Progenitor cell of endocrine pancreas (in vitro differentiated cells): Measurements from ENCODE around the gene GSTO2. TPM values are rescaled to one million over a fixed set of nuclear protein-coding genes. Genes with fewer than 3 reads are reported as not detected.
A peak's percentile ranks its signal among the peaks of the same experiment; 100 is the strongest.

Experiments
- DNase-seq: peaks from one replicate; pipeline ENCODE4 v3.0.0; 2021; ENCODE audit warnings: low spot score; ENCODE audit not compliant: unreplicated experiment
- H3K27ac Mint-ChIP-seq: 2 replicates; pipeline ENCODE4 v1.8.0; 2021; ENCODE audit warnings: mild to moderate bottlenecking, moderate library complexity, mixed read lengths
- H3K27me3 Mint-ChIP-seq: 2 replicates; pipeline ENCODE4 v1.8.0; 2021; ENCODE audit warnings: mixed read lengths
- H3K36me3 Mint-ChIP-seq: 2 replicates; pipeline ENCODE4 v1.8.0; 2022; ENCODE audit warnings: mixed read lengths; ENCODE audit not compliant: insufficient read depth
- H3K4me1 Mint-ChIP-seq: 2 replicates; pipeline ENCODE4 v1.8.0; 2021; ENCODE audit warnings: low read depth, mixed read lengths
- H3K4me3 Mint-ChIP-seq: 2 replicates; pipeline ENCODE4 v1.8.0; 2021; ENCODE audit warnings: low read depth, mild to moderate bottlenecking, moderate library complexity, mixed read lengths
- H3K9me3 Mint-ChIP-seq: 2 replicates; pipeline ENCODE4 v1.8.0; 2021; ENCODE audit warnings: low read depth, mixed read lengths
- total RNA-seq: library from RNA; stranded (reverse); gene quantifications from 2 replicates; pipeline ENCODE4 v1.2.1, GENCODE V29; 2021
- TF ChIP-seq, protein P1 (sequence below): fragments of 200-600 bp; sonication (generic); IDR thresholded peaks from one replicate; pipeline ENCODE4 v1.5.0; 2021; ENCODE audit warnings: antibody characterized with exemption, mild to moderate bottlenecking; ENCODE audit not compliant: unreplicated experiment

Gene GSTO2
- total RNA-seq, 1 donor from 2014 or later, result 9.8 TPM

DNA sequence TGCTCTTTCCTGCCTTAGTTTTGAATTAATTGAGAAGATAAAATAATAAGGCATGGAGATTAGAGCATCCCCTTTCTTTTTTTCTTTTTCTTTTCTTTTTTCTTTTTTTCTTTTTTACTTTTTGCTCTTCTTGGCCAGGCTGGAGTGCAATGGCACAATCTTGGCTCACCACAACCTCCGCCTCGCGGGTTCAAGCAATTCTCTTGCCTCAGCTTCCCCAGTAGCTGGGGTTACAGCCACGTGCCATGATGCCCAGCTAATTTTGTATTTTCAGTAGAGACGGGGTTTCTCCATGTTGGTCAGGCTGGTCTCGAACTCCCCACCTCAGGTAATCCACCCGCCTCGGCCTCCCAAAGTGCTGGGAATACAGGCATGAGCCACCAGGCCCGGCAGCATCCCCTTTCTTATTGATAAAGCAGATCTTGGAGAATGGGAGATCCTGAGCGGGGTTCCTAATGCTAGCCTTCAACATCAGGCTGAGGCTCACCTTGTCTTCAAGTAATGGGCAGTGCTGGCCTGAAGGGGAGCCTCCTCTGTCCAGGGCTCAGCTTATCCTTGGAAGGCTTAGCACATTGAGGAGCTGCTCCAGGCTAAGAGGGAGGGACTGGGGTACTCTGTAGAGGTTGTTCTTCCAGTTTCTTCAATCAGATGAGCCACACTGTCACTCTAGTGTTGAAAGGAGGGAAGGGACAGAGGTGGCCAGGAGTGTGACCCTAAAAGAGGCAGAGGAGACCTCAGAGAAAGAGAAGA, 27.9 kb downstream of the GSTO2 start:
- no peak overlapping the region for H3K4me3 Mint-ChIP-seq
- no peaks in the 10 kb centered on the region for H3K36me3 Mint-ChIP-seq
- no peaks in the 10 kb centered on the region for H3K9me3 Mint-ChIP-seq
- TF ChIP-seq, protein P1, sequence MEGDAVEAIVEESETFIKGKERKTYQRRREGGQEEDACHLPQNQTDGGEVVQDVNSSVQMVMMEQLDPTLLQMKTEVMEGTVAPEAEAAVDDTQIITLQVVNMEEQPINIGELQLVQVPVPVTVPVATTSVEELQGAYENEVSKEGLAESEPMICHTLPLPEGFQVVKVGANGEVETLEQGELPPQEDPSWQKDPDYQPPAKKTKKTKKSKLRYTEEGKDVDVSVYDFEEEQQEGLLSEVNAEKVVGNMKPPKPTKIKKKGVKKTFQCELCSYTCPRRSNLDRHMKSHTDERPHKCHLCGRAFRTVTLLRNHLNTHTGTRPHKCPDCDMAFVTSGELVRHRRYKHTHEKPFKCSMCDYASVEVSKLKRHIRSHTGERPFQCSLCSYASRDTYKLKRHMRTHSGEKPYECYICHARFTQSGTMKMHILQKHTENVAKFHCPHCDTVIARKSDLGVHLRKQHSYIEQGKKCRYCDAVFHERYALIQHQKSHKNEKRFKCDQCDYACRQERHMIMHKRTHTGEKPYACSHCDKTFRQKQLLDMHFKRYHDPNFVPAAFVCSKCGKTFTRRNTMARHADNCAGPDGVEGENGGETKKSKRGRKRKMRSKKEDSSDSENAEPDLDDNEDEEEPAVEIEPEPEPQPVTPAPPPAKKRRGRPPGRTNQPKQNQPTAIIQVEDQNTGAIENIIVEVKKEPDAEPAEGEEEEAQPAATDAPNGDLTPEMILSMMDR, result no peak
- DNase-seq, result no peak
- peak overlapping the region; percentile 90 for H3K27ac Mint-ChIP-seq
- no peaks in the 10 kb centered on the region for H3K4me1 Mint-ChIP-seq
- peaks cover 3% of the 10 kb centered on the region for H3K27me3 Mint-ChIP-seq

GRCh38 chr10:104297697-104298660, 29.0 kb downstream of the GSTO2 start:
- peaks cover under 1% of the 10 kb centered on the region for H3K27me3 Mint-ChIP-seq

DNA sequence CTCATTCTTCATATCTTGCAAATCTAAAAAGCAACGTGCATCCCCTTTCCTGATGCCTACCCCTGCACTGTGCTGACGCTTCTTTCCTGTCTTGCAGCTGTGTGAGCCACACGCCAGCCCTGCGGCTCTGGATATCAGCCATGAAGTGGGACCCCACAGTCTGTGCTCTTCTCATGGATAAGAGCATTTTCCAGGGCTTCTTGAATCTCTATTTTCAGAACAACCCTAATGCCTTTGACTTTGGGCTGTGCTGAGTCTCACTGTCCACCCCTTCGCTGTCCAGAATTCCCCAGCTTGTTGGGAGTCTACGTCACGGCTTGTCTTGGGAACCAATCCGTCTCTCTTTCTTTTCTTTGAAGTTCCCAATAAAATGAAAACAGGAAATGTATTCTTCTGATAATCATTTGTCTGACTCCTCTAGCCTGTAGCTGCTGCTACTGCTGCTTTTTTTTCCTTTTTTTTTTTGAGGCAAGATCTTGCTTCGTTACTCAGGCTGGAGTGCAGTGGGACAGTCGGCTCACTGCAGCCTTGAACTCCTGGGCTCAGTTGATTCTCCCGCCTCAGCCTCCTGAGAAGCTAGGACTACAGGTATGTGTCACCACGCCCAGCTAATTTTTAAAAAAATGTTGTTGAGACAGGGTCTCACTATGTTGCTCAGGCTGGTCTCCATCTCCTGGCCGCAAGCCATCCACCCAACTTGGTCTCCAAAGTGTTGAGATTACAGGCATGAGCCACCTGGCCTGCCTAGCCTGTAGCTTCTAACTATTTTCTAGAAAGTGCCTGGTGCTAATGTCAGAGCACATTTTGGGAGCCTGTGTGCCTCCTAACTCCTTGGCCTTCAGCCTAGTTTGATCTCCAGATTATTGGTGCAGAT, 30.3 kb downstream of the GSTO2 start:
- no peak for DNase-seq
- Mint-ChIP-seq H3K36me3 (peaks cover 3% of the 10 kb centered on the region), H3K4me3 (no peak overlapping the region), H3K9me3 (peaks cover 5% of the 10 kb centered on the region), H3K27me3 (no peaks in the 10 kb centered on the region), H3K4me1 (no peaks in the 10 kb centered on the region), H3K27ac (no peak overlapping the region)
- TF ChIP-seq, protein P1, result no peak

More at GRCh38 chr10:104297697-104298660, 29.0 kb downstream of the GSTO2 start:
- Mint-ChIP-seq H3K4me3 (no peak overlapping the region), H3K27ac (no peak overlapping the region), H3K9me3 (peaks cover under 1% of the 10 kb centered on the region), H3K36me3 (no peaks in the 10 kb centered on the region), H3K4me1 (no peaks in the 10 kb centered on the region)
- TF ChIP-seq, protein P1, result peak; percentile 56
- peak; percentile 26 for DNase-seq

GRCh38 chr10:104300002-104300735, 31.2 kb downstream of the GSTO2 start:
- H3K27me3 Mint-ChIP-seq, result no peaks in the 10 kb centered on the region
- no peaks in the 10 kb centered on the region for H3K4me1 Mint-ChIP-seq
- peak overlapping the region; percentile 70 for H3K27ac Mint-ChIP-seq
- peaks cover 5% of the 10 kb centered on the region for H3K9me3 Mint-ChIP-seq
- TF ChIP-seq, protein P1, result no peak
- DNase-seq, result no peak
- H3K36me3 Mint-ChIP-seq, result peaks cover 3% of the 10 kb centered on the region
- H3K4me3 Mint-ChIP-seq, result no peak overlapping the region
